PC-3 (cell line): ENCODE data around the gene GATAD2B.

Experiments used
- CTCF ChIP-seq: fragments of 300-600 bp; sonication (generic); conservative IDR thresholded peaks from 2 replicates; pipeline ENCODE4 v1.5.1; 2017; ENCODE audit warnings: antibody characterized with exemption, low read depth, mild to moderate bottlenecking, low read length
- EZH2 ChIP-seq: fragments of 300-600 bp; sonication (generic); IDR thresholded peaks from one replicate; pipeline ENCODE4 v1.6.1; 2017; ENCODE audit warnings: antibody characterized with exemption, mild to moderate bottlenecking, low read length; ENCODE audit not compliant: unreplicated experiment
- EZH2phosphoT487 ChIP-seq: fragments of 300-600 bp; sonication (generic); IDR thresholded peaks from 2 replicates; pipeline ENCODE4 v1.6.1; 2018; ENCODE audit warnings: mild to moderate bottlenecking, antibody characterized with exemption, low read length, borderline replicate concordance

- TF ChIP-seq CTCF: no peak
- TF ChIP-seq EZH2phosphoT487: no peak
- no peak for TF ChIP-seq EZH2
Observed at GRCh38 chr1:153951801-153952200, 29.0 kb upstream of the GATAD2B start.
